TTC549 (cell line): ENCODE results near the gene OAS1.
"Not testable (repeated sequence)": the region's sequence is repeated elsewhere in the genome, so short reads cannot be mapped to it uniquely, and the experiment has no call there.

ENCODE experiments used
- FAIRE-seq: peaks from 2 replicates; lab custom pipeline; 2012; peaks lifted over from hg19 to GRCh38; lab: Jason Lieb, UNC

The OAS1 gene

DNA sequence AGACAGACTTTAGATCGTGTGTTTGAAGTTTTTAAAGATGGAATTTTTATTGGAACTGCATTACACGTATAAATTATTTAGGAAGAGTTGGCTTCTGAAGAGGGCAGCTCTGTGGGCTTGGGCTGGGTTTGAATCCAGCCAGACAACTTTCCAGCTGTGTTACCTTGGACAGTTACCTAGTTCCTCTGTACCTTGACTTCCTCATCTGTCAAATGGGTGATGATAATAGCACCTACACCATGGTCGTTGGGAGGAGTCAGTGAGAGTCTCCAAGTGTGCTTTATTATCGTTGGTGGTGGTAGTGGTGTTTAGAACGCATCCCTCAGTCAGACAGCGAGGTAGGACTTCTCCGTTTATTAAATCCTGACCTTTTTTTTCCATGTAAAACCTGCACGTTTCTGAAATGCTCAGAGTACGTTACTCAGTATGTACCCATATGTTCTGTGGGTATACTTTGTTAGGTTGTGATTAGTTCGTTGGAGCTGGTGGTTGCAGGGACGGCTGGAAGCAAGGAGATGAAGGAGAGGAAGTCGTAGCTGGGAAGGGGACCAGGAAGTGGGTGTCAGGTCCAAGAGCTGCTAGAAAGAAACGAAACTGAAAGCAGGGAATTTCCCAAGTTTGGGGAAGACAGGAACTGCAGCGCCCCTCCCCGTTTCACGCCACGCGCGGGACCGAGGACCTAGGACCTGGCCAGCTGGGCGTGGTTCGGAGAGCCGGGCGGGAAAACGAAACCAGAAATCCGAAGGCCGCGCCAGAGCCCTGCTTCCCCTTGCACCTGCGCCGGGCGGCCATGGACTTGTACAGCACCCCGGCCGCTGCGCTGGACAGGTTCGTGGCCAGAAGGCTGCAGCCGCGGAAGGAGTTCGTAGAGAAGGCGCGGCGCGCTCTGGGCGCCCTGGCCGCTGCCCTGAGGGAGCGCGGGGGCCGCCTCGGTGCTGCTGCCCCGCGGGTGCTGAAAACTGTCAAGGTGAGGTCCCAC, 31.3 kb downstream of the OAS1 start, which contains the start of gene OAS3:
Gene OAS3 (plus strand): TSS at position 734 of the 979 bp plus-strand sequence. CDS start 57 bp downstream, at position 791.
- no peak for FAIRE-seq

- FAIRE-seq = no peak
Measured at GRCh38 chr12:112938751-112939150, 32.0 kb downstream of the OAS1 start.

- no peak for FAIRE-seq
Measured at GRCh38 chr12:112939761-112940381, 33.1 kb downstream of the OAS1 start.

- FAIRE-seq = no peak
Measured at GRCh38 chr12:112941528-112942335, 35.0 kb downstream of the OAS1 start.

DNA sequence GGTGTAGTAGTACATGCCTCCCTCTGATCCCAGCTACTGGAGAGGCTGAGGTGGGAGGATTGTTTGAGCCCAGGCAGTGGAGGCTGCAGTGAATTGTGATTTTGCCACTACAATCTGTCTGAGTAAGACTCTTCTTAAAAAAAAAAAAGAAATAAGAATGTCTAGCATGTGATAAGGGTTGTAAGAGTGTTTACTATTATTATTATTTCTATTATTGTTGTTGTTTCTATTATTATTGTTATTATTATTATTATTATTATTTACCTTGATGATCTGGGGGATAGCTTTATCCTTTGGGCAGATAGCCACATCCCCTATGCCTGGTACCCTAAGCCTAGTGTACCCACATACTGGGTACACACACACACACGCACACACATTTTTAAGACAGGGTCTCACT, 35.8 kb downstream of the OAS1 start:
- FAIRE-seq = no peak

DNA sequence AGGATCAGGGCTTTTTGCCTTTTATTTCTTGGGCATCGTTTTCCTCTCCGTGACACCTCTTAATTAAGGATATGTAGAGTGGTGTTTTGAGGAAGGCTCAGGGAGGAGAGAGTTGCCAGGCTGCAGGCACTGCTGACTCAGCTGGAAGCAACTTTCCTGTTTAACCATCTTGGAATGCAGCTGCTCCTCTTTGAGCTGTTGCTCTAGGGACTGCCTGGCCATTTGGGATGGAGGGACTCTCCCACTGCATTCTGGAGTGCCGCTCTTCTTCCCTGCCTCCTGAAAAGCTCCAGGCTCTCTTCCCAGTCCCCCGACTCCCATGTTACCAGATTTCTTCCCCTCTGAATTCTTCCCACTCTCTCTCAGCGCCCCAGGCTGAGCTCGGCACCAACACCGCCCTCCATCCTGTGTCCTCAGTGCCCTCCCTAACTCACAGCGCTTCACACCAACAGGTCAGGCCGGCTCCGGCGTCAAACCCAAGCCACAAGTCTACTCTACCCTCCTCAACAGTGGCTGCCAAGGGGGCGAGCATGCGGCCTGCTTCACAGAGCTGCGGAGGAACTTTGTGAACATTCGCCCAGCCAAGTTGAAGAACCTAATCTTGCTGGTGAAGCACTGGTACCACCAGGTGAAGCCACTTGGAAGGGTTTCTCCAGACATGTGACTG, 37.4 kb downstream of the OAS1 start:
- FAIRE-seq = no peak

- FAIRE-seq = no peak
Measured at GRCh38 chr12:112945515-112945914, 38.8 kb downstream of the OAS1 start.

- FAIRE-seq = no peak
Measured at GRCh38 chr12:112946236-112947000, 39.7 kb downstream of the OAS1 start.

GRCh38 chr12:112947314-112947713, 40.6 kb downstream of the OAS1 start:
- no peak for FAIRE-seq

GRCh38 chr12:112947761-112948160, 41.0 kb downstream of the OAS1 start:
- FAIRE-seq = no peak

DNA sequence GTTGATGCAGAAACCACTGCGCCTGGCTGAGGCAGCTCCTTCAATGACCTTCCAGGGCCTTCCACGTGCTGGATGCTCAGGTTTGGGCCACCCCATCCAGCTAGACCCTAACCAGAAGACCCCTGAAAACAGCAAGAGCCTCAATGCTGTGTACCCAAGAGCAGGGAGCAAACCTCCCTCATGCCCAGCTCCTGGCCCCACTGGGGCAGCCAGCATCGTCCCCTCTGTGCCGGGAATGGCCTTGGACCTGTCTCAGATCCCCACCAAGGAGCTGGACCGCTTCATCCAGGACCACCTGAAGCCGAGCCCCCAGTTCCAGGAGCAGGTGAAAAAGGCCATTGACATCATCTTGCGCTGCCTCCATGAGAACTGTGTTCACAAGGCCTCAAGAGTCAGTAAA, 42.0 kb downstream of the OAS1 start:
- FAIRE-seq = no peak

GRCh38 chr12:112950701-112951100, 43.9 kb downstream of the OAS1 start:
- FAIRE-seq = no peak

DNA sequence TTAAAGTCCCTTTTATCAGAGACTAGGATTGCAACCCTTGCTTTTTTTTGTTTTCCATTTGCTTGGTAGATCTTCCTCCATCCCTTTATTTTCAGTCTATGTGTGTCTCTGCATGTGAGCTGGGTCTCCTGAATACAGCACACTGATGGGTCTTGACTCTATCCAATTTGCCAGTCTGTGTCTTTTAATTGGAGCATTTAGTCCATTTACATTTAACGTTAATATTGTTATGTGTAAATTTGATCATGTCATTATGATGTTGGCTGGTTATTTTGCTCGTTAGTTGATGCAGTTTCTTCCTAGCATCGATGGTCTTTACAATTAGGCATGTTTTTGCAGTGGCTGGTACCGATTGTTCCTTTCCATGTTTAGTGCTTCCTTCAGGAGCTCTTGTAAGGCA, 50.4 kb downstream of the OAS1 start:
- not testable (repeated sequence) for FAIRE-seq

- no peak for FAIRE-seq
Measured at GRCh38 chr12:112961074-112961473, 54.3 kb downstream of the OAS1 start.

DNA sequence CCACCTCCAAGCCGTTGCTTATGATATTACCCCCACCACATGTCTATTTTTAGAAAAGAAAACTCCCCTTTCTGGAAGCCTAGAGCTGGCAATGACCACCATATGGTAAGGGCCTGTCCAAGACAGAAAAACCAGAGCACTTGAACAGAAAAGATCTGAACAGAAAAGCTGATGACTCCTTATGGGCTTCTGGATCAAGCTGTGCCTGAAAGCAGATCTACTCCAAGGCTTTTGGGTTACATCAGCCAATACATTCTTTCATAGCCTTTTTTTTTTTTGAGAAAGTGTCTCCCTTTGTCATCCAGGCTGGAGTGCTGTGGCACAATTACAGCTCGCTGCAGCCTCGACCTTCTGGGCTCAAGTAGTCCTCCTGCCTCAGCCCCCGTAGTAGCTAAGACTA, 54.8 kb downstream of the OAS1 start:
- no peak for FAIRE-seq

DNA sequence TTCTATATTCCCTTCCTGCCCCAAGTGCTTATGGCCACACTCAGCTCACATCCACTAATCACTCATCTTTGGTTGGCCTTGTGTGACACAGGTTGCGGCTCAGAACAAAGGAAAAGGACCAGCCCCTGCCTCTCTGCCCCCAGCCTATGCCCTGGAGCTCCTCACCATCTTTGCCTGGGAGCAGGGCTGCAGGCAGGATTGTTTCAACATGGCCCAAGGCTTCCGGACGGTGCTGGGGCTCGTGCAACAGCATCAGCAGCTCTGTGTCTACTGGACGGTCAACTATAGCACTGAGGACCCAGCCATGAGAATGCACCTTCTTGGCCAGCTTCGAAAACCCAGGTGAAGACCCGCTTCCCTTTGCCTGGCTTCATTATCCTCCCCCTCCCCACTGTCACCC, 55.8 kb downstream of the OAS1 start:
- FAIRE-seq = no peak

- no peak for FAIRE-seq
Measured at GRCh38 chr12:112963227-112963861, 56.6 kb downstream of the OAS1 start.

GRCh38 chr12:112964067-112964670, 57.4 kb downstream of the OAS1 start:
- FAIRE-seq = no peak

GRCh38 chr12:112964915-112965314, 58.2 kb downstream of the OAS1 start:
- no peak for FAIRE-seq

- FAIRE-seq = no peak
Measured at GRCh38 chr12:112965643-112966042, 58.9 kb downstream of the OAS1 start.
